Measurements from ENCODE around the gene MBL2.

GRCh38 chr10:52740913-52741675, 31.5 kb downstream of the MBL2 start:
- no peak for TF ChIP-seq POLR2AphosphoS5 (IDR thresholded peaks at IDR 0.05; ENCODE audit: low read depth, low read length)
- no peak for TF ChIP-seq TAF1 (IDR thresholded peaks at IDR 0.05; ENCODE audit: low read depth, low read length)
- TF ChIP-seq POLR2A (IDR thresholded peaks at IDR 0.05; ENCODE audit: low read depth, low read length): no peak

Measured in GM12891 (cell line).